Gastroesophageal sphincter (tissue), 4 donors: Measurements from ENCODE around the gene STAT5B. TPM values are rescaled to one million over a fixed set of nuclear protein-coding genes. Genes with fewer than 3 reads are reported as not detected.
"Not testable (repeated sequence)": the region's sequence is repeated elsewhere in the genome, so short reads cannot be mapped to it uniquely, and the experiment has no call there.

Experiments used
- ATAC-seq: fragments of 150-250 bp; one replicate; pipeline ENCODE4 v1.9.1; 2016; ENCODE audit warnings: mild to moderate bottlenecking, moderate library complexity
- H3K27ac ChIP-seq, 4 donors: fragments of 200-600 bp; sonication (generic) in 3 of 4; 1 replicate in 3 of 4; 2 replicates in 1 of 4; pipeline ENCODE4 v1.5.1; 2016 to 2019
- H3K27me3 ChIP-seq: fragments of 200-600 bp; sonication (generic); one replicate; pipeline ENCODE4 v1.5.1; 2019
- H3K36me3 ChIP-seq, 2 donors: fragments of 200-600 bp; sonication (generic); one replicate each; pipeline ENCODE4 v1.5.1; 2019; ENCODE audit warnings: control low read depth in 1 of 2
- H3K4me1 ChIP-seq, 3 donors: fragments of 200-600 bp; sonication (generic); 1 replicate in 2 of 3; 2 replicates in 1 of 3; pipeline ENCODE4 v1.5.1; 2016 to 2019; ENCODE audit warnings: control low read depth in 2 of 3
- H3K4me3 ChIP-seq, 2 donors: fragments of 200-600 bp; sonication (generic); one replicate each; pipeline ENCODE4 v1.5.1; 2019; ENCODE audit warnings: mild to moderate bottlenecking in 1 of 2, moderate library complexity in 1 of 2
- H3K9me3 ChIP-seq, 3 donors: fragments of 200-600 bp; sonication (generic); one replicate each; pipeline ENCODE4 v1.5.1; 2017 to 2019; ENCODE audit warnings: control low read depth in 2 of 3
- EP300 ChIP-seq: sonication (generic); formaldehyde crosslinking; IDR thresholded peaks from one replicate; pipeline ENCODE4 v1.6.1; 2017; ENCODE audit warnings: antibody characterized with exemption, mild to moderate bottlenecking
- POLR2A ChIP-seq, 2 donors: fragments of 450-650 bp; IDR thresholded peaks; one replicate each; pipeline ENCODE4 v1.6.1; 2017; ENCODE audit warnings: antibody characterized with exemption in 2 of 2, mild to moderate bottlenecking in 2 of 2, moderate library complexity in 1 of 2
- POLR2AphosphoS5 ChIP-seq: sonication (generic); formaldehyde crosslinking; IDR thresholded peaks from one replicate; pipeline ENCODE4 v1.6.1; 2017; ENCODE audit warnings: antibody characterized with exemption
- WGBS, 2 donors: methylation state at CpG; one replicate each; pipeline ENCODE4 v1.1.5; 2018; ENCODE audit warnings: low coverage in 1 of 2; 5-methylcytosine and 5-hydroxymethylcytosine counted together
- total RNA-seq, 4 donors: library from RNA; depleted of rRNA; stranded (reverse); fragments of >200 nt; gene quantifications; one replicate each; pipeline ENCODE4 v1.1.0, GENCODE V29; 2016
- TF ChIP-seq, protein P1 (sequence below), 4 experiments: fragments of 200-600 bp in 2 of 4; fragments of 450-650 bp in 2 of 4; sonication (generic) in 1 of 4; IDR thresholded peaks; one replicate each; pipeline ENCODE4 v1.5.1; 2017 to 2019; ENCODE audit warnings: antibody characterized with exemption in 4 of 4, mild to moderate bottlenecking in 2 of 4, moderate library complexity in 2 of 4

The STAT5B gene
- total RNA-seq, 4 donors from 2014 or later, result 73.3 to 98.3 (median 95.6) TPM

DNA sequence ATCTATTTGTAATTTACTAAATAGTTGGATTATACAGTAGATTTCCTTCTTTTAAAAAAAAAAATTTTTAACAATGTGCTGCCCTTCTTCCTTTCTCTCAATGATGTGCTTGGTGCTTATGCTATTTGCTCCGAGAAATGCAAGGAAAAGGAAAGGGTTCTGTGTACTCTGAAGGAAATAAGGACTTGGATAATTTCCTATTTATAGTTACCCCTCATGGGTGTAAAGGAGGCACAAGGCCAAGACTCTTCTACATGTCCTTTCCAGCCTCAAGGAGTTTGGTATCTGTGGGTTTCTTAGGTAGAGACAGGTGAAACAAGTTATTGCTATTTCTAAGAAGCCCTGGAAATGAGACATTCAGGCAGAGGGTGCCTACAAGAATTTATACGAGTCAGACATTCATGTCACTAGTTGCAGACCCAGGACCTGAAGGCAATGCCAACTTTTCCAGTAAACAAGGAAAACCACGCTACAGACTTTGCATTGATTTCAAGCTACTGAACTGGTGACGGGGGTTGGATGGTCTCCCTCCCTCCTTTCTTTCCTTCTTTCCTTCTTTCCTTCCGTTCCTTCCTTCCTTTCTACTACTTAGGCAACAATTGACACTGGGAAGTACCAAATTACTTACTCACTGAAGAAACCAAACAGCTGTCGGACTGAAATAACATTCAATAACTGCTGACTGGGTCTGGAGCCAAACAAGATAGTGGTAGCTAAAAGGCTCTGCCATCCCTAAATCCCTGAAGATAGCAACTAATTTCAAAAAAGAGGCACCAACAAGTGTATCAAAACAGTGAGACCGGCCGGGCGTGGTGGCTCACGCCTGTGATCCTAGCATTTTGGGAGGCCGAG, 48.1 kb downstream of the STAT5B start:
- peaks cover 0 to 21% (median 0%) of the 10 kb centered on the region in 3 donors for H3K4me1 ChIP-seq
- H3K27me3 ChIP-seq, result no peaks in the 10 kb centered on the region
- WGBS, 2 donors, result 42 to 46% methylated on average over 4 to 6 of the region's 11 CpGs
- no peak for ATAC-seq
- no peak overlapping the region for H3K4me3 ChIP-seq
- H3K9me3 ChIP-seq, result no peaks in the 10 kb centered on the region
- H3K27ac ChIP-seq, result peak overlapping the region in 3 of 4 donors; percentile 34 to 40 (median 37)
- peaks cover 0 to 63% of the 10 kb centered on the region in 2 donors for H3K36me3 ChIP-seq
- TF ChIP-seq, protein P1, sequence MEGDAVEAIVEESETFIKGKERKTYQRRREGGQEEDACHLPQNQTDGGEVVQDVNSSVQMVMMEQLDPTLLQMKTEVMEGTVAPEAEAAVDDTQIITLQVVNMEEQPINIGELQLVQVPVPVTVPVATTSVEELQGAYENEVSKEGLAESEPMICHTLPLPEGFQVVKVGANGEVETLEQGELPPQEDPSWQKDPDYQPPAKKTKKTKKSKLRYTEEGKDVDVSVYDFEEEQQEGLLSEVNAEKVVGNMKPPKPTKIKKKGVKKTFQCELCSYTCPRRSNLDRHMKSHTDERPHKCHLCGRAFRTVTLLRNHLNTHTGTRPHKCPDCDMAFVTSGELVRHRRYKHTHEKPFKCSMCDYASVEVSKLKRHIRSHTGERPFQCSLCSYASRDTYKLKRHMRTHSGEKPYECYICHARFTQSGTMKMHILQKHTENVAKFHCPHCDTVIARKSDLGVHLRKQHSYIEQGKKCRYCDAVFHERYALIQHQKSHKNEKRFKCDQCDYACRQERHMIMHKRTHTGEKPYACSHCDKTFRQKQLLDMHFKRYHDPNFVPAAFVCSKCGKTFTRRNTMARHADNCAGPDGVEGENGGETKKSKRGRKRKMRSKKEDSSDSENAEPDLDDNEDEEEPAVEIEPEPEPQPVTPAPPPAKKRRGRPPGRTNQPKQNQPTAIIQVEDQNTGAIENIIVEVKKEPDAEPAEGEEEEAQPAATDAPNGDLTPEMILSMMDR (IDR thresholded peaks at IDR 0.05), result no peak
- TF ChIP-seq POLR2A (IDR thresholded peaks at IDR 0.05) (no peak), EP300 (no peak), POLR2AphosphoS5 (no peak)

GRCh38 chr17:42225646-42226045, 50.5 kb downstream of the STAT5B start:
- ATAC-seq, result no peak
- Histone ChIP-seq H3K4me1 (peaks cover 0 to 21% (median 0%) of the 10 kb centered on the region in 3 donors), H3K9me3 (no peaks in the 10 kb centered on the region), H3K27me3 (no peaks in the 10 kb centered on the region), H3K4me3 (no peak overlapping the region), H3K36me3 (peaks cover 0 to 79% of the 10 kb centered on the region in 2 donors), H3K27ac (no peak overlapping the region)
- WGBS, 2 donors, result 90 to 95% methylated on average over 3 to 4 of the region's 5 CpGs
- TF ChIP-seq, protein P1 (IDR thresholded peaks at IDR 0.05), result no peak
- no peak for TF ChIP-seq EP300
- TF ChIP-seq POLR2AphosphoS5, result no peak
- no peak for TF ChIP-seq POLR2A (IDR thresholded peaks at IDR 0.05)

DNA sequence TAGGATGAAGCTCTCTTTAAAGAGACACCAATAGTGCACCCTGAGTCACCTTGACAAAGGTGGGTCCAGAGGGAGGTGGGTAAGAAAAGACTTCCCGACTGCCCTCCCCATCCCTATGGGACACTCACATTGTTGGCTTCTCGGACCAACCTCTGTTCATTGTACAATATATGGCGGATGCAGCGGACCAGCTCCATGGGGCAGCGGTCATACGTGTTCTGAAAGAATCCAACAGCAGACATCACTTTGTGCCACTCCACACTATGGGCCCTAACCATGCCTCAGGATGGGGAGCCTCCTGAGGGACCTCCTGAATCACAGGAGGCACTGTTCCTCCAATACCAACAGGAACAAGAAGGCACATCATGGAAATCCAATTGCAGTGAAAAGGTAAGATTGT, 51.5 kb downstream of the STAT5B start:
- Histone ChIP-seq H3K27me3 (no peaks in the 10 kb centered on the region), H3K27ac (no peak overlapping the region), H3K36me3 (peaks cover 0 to 89% of the 10 kb centered on the region in 2 donors), H3K4me1 (peaks cover 0 to 21% (median 0%) of the 10 kb centered on the region in 3 donors), H3K9me3 (no peaks in the 10 kb centered on the region), H3K4me3 (no peak overlapping the region)
- no peak for ATAC-seq
- 95 to 100% methylated on average over 4 to 5 of the region's 6 CpGs for WGBS, 2 donors
- no peak for TF ChIP-seq POLR2AphosphoS5
- TF ChIP-seq, protein P1 (IDR thresholded peaks at IDR 0.05), result no peak

- Histone ChIP-seq H3K4me3 (no peak overlapping the region), H3K27ac (no peak overlapping the region), H3K36me3 (peaks cover 0 to 91% of the 10 kb centered on the region in 2 donors), H3K4me1 (peaks cover 0 to 3% (median 0%) of the 10 kb centered on the region in 3 donors), H3K9me3 (no peaks in the 10 kb centered on the region), H3K27me3 (no peaks in the 10 kb centered on the region)
- TF ChIP-seq, protein P1 (IDR thresholded peaks at IDR 0.05), result peak in 3 of 4 experiments; percentile 27 to 50 (median 37)
- TF ChIP-seq POLR2A (IDR thresholded peaks at IDR 0.05), result no peak
- no peak for ATAC-seq
- WGBS, 2 donors, result 33 to 88% methylated on average over 1 to 3 of the region's 3 CpGs
Observed at GRCh38 chr17:42221886-42222745, 54.1 kb downstream of the STAT5B start.

DNA sequence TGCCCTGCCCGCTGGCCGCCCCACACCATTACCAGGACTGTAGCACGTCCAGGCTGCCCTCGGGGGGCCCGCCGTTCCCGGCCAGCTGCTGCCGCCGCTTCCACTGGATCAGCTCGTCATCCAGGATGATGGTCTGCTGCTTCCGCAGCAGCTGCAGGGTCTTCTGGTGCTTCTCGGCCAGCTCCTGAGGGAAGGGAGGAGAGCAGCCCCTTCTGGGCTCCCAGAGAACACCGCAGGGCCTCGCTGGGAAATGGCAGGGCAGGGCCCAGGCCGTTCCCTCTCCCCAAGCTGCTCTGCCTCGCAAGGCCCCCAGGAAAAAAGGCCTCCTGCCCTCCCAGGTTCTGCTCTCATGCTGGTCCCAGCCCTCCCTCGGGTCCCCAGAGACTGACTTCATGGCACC, 56.9 kb downstream of the STAT5B start:
- WGBS, 2 donors, result no CpG with 5 or more reads among the region's 17 CpGs
- H3K4me1 ChIP-seq, H3K27me3 ChIP-seq, ATAC-seq, H3K9me3 ChIP-seq, H3K27ac ChIP-seq, H3K4me3 ChIP-seq: not testable (repeated sequence)
- H3K36me3 ChIP-seq, result peaks cover 0 to 95% of the 10 kb centered on the region in 2 donors
